LNCAP (cell line): Measurements from ENCODE around the gene ASB1.

Experiments
- TF ChIP-seq, protein P1 (sequence below): fragments of 450-650 bp; IDR thresholded peaks from 2 replicates; pipeline ENCODE4 v1.5.1; 2017; ENCODE audit warnings: mild to moderate bottlenecking

The ASB1 gene

DNA sequence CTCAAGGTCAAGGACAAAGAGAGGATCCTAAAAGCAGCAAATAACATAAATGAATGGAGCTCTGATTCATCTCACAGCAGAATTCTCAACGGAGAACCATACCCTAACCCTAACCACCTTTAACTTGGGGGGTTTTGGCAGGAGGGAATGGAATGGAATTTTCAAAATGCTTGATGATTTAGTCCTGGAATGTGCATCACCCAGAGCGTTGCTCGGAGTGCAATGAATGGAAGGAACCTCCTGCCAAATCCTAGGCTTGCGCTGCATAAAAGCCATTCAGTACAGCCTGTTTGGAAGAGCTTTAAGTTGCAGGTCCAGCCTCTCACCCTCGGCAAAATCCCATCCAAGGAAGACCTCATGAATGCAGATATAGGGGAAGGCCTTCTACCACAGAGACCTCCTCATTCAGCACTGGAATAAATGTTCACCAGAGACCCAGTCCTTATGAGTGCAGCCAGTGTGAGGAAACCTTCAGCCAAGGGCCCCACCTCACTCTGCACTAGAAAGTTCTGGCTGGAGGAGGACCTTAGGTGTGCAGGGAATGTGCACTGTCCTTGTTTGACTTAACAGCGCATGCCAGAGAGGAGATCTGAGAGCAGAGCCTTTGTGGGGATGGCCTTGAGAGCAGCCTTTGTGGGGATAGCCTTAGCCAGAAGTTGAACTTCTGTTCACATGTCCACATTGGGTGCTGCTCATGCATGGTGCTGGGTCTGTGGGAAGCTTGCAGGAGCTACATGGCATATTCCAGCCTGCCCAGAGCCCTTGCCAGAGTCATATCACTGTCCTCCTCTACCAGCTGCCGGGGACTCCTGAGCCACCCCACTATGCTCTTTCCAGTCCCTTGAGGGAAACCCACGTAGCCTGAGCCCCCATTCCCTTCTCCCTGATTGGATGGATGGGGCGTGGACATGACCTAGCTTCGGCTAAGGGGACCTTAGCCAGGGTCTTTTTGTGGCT, 30.5 kb downstream of the ASB1 start:
- TF ChIP-seq, protein P1, sequence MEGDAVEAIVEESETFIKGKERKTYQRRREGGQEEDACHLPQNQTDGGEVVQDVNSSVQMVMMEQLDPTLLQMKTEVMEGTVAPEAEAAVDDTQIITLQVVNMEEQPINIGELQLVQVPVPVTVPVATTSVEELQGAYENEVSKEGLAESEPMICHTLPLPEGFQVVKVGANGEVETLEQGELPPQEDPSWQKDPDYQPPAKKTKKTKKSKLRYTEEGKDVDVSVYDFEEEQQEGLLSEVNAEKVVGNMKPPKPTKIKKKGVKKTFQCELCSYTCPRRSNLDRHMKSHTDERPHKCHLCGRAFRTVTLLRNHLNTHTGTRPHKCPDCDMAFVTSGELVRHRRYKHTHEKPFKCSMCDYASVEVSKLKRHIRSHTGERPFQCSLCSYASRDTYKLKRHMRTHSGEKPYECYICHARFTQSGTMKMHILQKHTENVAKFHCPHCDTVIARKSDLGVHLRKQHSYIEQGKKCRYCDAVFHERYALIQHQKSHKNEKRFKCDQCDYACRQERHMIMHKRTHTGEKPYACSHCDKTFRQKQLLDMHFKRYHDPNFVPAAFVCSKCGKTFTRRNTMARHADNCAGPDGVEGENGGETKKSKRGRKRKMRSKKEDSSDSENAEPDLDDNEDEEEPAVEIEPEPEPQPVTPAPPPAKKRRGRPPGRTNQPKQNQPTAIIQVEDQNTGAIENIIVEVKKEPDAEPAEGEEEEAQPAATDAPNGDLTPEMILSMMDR = no peak

GRCh38 chr2:238457927-238458324, 31.2 kb downstream of the ASB1 start:
- TF ChIP-seq, protein P1 = no peak

DNA sequence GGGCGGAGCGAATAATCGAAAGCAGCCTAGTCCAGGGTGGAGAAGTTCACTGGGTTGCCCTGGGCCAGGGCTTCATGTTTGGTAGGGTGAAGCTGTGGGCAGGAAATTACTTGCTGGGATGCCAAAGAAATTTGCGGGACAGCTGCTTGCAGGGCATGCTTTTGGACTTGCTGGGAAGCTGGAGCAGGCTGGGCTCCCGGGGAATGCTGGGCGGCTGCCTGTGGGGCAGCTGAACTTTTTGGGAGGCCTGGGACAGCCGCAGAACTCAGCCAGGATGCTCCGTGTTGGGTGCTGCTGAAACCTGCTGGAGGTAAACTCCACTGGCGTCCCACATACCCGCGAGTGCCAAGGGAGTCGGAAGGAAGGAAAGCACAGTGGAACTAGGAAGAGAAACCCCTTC, 31.9 kb downstream of the ASB1 start:
- TF ChIP-seq, protein P1 = no peak

- TF ChIP-seq, protein P1 = no peak
These were observed 32.4 kb downstream of the ASB1 start for GRCh38 chr2:238459081-238459629.

DNA sequence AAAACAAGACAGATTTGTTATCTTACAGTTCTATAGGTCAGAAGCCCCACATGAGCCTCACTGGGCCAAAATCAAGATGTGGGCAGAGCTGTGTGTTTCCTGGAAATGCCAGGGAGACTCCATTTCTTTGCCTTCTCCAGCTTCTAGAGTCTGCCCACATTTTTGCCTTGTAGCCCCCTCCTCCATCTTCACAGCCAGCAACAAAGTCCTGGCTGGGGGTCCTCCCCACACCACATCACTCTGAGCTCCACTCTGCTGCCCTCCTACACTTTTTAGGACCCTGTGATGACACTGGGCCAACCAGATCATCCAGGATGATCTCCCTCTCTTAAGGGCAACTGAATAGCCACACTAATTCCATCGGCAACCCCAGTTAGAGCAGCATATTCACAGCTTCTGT, 34.3 kb downstream of the ASB1 start:
- TF ChIP-seq, protein P1 = no peak

DNA sequence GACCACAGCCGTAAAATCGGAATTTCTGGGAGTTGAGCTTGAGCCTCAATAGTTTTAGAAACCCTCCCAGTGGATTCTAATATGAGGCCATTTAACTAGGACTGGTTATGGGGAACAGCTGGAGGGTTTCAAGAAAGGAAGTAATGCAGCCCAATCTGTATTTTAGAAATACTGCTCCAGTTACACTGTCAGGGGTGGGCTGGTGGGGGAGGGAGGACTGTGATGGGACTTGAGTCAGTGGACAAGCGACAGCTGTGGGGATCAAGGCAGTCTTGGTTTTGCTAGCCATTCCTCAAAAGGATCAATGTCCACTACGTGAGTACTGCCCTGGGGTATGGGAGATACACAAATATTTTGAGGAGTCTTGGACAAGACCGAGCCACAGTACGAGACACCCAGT, 34.8 kb downstream of the ASB1 start:
- TF ChIP-seq, protein P1 = no peak

- TF ChIP-seq, protein P1 = no peak
These were observed 35.2 kb downstream of the ASB1 start for GRCh38 chr2:238461916-238462315.
